ENCODE results near the gene TDRD12. TPM values are rescaled to one million over a fixed set of nuclear protein-coding genes. Genes with fewer than 3 reads are reported as not detected.
"Not testable (repeated sequence)": the region's sequence is repeated elsewhere in the genome, so short reads cannot be mapped to it uniquely, and the experiment has no call there.

The TDRD12 gene
- total RNA-seq, 4 donors from 2014 or later, result 0.39 to 2.4 (median 0.89) TPM; not detected in 1

GRCh38 chr19:32866564-32867265 is 147.1 kb downstream of the TDRD12 start:
- WGBS, 2 donors, result 94 to 97% methylated on average over 5 to 9 of the region's 12 CpGs
- Histone ChIP-seq H3K36me3 (no peaks in the 10 kb centered on the region), H3K27me3 (no peaks in the 10 kb centered on the region), H3K4me1 (no peaks in the 10 kb centered on the region), H3K27ac (no peak overlapping the region), H3K9me3 (no peaks in the 10 kb centered on the region), H3K4me3 (replicated peaks in 1 of 3) (no peak overlapping the region)
- no peak for TF ChIP-seq POLR2A (IDR thresholded peaks at IDR 0.05)
- TF ChIP-seq CTCF (IDR thresholded peaks at IDR 0.05), result no peak
- intact Hi-C loops (cut with DNase I), result no loop called here
- DNase-seq, result no peak

- intact Hi-C loops (cut with DNase I); H3K4me1 ChIP-seq; H3K9me3 ChIP-seq; H3K27ac ChIP-seq; DNase-seq; H3K4me3 ChIP-seq (replicated peaks in 1 of 3); H3K36me3 ChIP-seq; H3K27me3 ChIP-seq: not testable (repeated sequence)
- WGBS, 2 donors, result 80 to 82% methylated on average over 9 of the region's 9 CpGs
Observed at GRCh38 chr19:32867436-32867835, 147.9 kb downstream of the TDRD12 start.

- 87 to 88% methylated on average over 18 to 19 of the region's 19 CpGs for WGBS, 2 donors
- H3K4me1 ChIP-seq, result no peaks in the 10 kb centered on the region
Observed at GRCh38 chr19:32868206-32868950, 148.8 kb downstream of the TDRD12 start.

GRCh38 chr19:32869369-32869965 is 149.9 kb downstream of the TDRD12 start, which contains the start of gene SLC7A9:
TSS of gene SLC7A9 (minus strand) at chr19:32869767. CDS start at chr19:32868534, 1,233 bp downstream.
- Histone ChIP-seq H3K9me3 (no peaks in the 10 kb centered on the region), H3K27me3 (no peaks in the 10 kb centered on the region), H3K4me3 (replicated peaks in 1 of 3) (no peak within 1 kb of the TSS), H3K27ac (no peak within 1 kb of the TSS), H3K4me1 (no peaks in the 10 kb centered on the region), H3K36me3 (no peaks in the 10 kb centered on the region)
- DNase-seq, result no peak
- intact Hi-C loops (cut with DNase I), result no loop called here
- 72 to 90% methylated on average over 14 of the region's 14 CpGs for WGBS, 2 donors
- TF ChIP-seq POLR2A (IDR thresholded peaks at IDR 0.05), result no peak
- TF ChIP-seq CTCF (IDR thresholded peaks at IDR 0.05), result no peak

More at GRCh38 chr19:32868206-32868950, 148.8 kb downstream of the TDRD12 start:
- intact Hi-C loops (cut with DNase I), result no loop called here
- no peak overlapping the region for H3K27ac ChIP-seq
- no peak overlapping the region for H3K4me3 ChIP-seq (replicated peaks in 1 of 3)
- no peaks in the 10 kb centered on the region for H3K9me3 ChIP-seq
- H3K36me3 ChIP-seq, result no peaks in the 10 kb centered on the region
- no peaks in the 10 kb centered on the region for H3K27me3 ChIP-seq
- no peak for DNase-seq
- TF ChIP-seq POLR2A (IDR thresholded peaks at IDR 0.05), result no peak

GRCh38 chr19:32869966-32870573 is 150.5 kb downstream of the TDRD12 start:
- Histone ChIP-seq H3K9me3 (no peaks in the 10 kb centered on the region), H3K4me3 (replicated peaks in 1 of 3) (no peak overlapping the region), H3K27ac (no peak overlapping the region), H3K36me3 (no peaks in the 10 kb centered on the region), H3K27me3 (no peaks in the 10 kb centered on the region), H3K4me1 (no peaks in the 10 kb centered on the region)
- 64 to 76% methylated on average over 13 to 18 of the region's 18 CpGs for WGBS, 2 donors
- TF ChIP-seq CTCF (IDR thresholded peaks at IDR 0.05) (no peak), POLR2A (IDR thresholded peaks at IDR 0.05) (no peak)
- intact Hi-C loops (cut with DNase I), result no loop called here
- DNase-seq, result no peak

Data from thyroid gland (tissue), 4 donors.